Uterus (tissue), 2 donors: ENCODE data around the gene ENOX2.

Experiments used
- CTCF ChIP-seq, 4 experiments: fragments of 200-600 bp in 2 of 4; fragments of 450-650 bp in 2 of 4; sonication (generic) in 2 of 4; IDR thresholded peaks; one replicate each; pipeline ENCODE4 v1.5.1; 2016 to 2019; ENCODE audit warnings: antibody characterized with exemption in 4 of 4, mild to moderate bottlenecking in 2 of 4, moderate library complexity in 1 of 4
- POLR2A ChIP-seq, 2 donors: fragments of 450-650 bp; IDR thresholded peaks; one replicate each; pipeline ENCODE4 v1.6.1; 2016; ENCODE audit warnings: antibody characterized with exemption in 2 of 2, mild to moderate bottlenecking in 1 of 2, moderate library complexity in 1 of 2

GRCh38 chrX:130770615-130771014 lies 132.4 kb downstream of the ENOX2 start:
- TF ChIP-seq CTCF (IDR thresholded peaks at IDR 0.05) = no peak
- no peak for TF ChIP-seq POLR2A (IDR thresholded peaks at IDR 0.05)
